KMS-11 (cell line): ENCODE measurements around the gene KRT3.

Experiments used
- H2AFZ ChIP-seq: fragments of 200-600 bp; sonication (generic); 2 replicates; pipeline ENCODE4 v1.6.1; 2016; ENCODE audit warnings: antibody characterized with exemption, mixed run types, low read depth
- H3K27ac ChIP-seq: fragments of 200-600 bp; sonication (generic); 2 replicates; pipeline ENCODE4 v1.6.1; 2016; ENCODE audit warnings: mild to moderate bottlenecking, mixed run types
- H3K27me3 ChIP-seq: fragments of 200-600 bp; sonication (generic); 2 replicates; pipeline ENCODE4 v1.6.1; 2017; ENCODE audit warnings: mild to moderate bottlenecking, low read depth, mixed run types, moderate library complexity; ENCODE audit not compliant: insufficient read depth
- H3K36me3 ChIP-seq: fragments of 200-600 bp; sonication (generic); 2 replicates; pipeline ENCODE4 v1.6.1; 2017; ENCODE audit warnings: mild to moderate bottlenecking, mixed run types; ENCODE audit not compliant: insufficient read depth
- H3K4me1 ChIP-seq: fragments of 200-600 bp; sonication (generic); 2 replicates; pipeline ENCODE4 v1.6.1; 2016; ENCODE audit warnings: mild to moderate bottlenecking, low read depth, mixed run types; ENCODE audit not compliant: poor library complexity, severe bottlenecking
- H3K4me2 ChIP-seq: fragments of 200-600 bp; sonication (generic); 2 replicates; pipeline ENCODE4 v1.7.0; 2016; ENCODE audit warnings: mild to moderate bottlenecking, mixed run types
- H3K4me3 ChIP-seq: fragments of 200-600 bp; sonication (generic); IDR thresholded peaks from 2 replicates; pipeline ENCODE4 v1.6.1; 2017; ENCODE audit warnings: low read depth, low read length, mixed read lengths; ENCODE audit not compliant: insufficient read depth
- H3K79me2 ChIP-seq: fragments of 200-600 bp; sonication (generic); 2 replicates; pipeline ENCODE4 v1.6.1; 2016; ENCODE audit warnings: low read depth, mixed run types; ENCODE audit not compliant: insufficient read depth
- H3K9ac ChIP-seq: fragments of 200-600 bp; sonication (generic); 2 replicates; pipeline ENCODE4 v1.6.1; 2016; ENCODE audit warnings: mild to moderate bottlenecking, mixed run types
- H4K20me1 ChIP-seq: fragments of 200-600 bp; sonication (generic); 2 replicates; pipeline ENCODE4 v1.6.1; 2016; ENCODE audit warnings: mild to moderate bottlenecking, mixed run types; ENCODE audit not compliant: insufficient read depth
- TF ChIP-seq, protein P1 (sequence below): fragments of 200-600 bp; sonication (generic); conservative IDR thresholded peaks from 2 replicates; pipeline ENCODE4 v1.6.1; 2017; ENCODE audit warnings: low read depth, mild to moderate bottlenecking, antibody characterized with exemption, low read length, moderate library complexity, mixed read lengths

KRT3 gene

DNA sequence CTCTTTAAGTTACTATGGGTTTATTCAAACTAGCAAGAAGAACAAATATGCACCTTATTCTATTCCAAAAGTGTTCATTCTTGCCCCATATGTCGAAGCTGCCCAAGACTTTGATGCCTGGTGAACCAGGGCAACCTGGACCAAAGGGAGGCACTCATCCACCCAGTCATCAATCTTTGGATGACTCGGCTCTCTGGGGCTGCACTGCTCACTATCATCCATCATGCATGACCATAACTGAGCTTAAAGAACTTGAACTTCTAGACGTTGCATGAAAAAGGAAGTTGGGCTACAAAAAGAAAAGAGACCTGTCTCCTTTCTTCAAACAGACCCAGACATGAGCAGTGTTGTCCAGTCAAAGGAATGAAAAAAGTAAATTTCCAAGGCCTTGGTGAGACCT, 16.8 kb upstream of the KRT3 start:
- H4K20me1 ChIP-seq: no peaks in the 10 kb centered on the region

GRCh38 chr12:52812073-52812400, 16.1 kb upstream of the KRT3 start:
- Histone ChIP-seq H3K4me1 (no peaks in the 10 kb centered on the region), H2AFZ (no peak overlapping the region), H3K36me3 (no peaks in the 10 kb centered on the region), H3K27ac (no peak overlapping the region), H3K79me2 (no peaks in the 10 kb centered on the region), H4K20me1 (no peaks in the 10 kb centered on the region), H3K4me3 (no peak overlapping the region), H3K4me2 (no peak overlapping the region), H3K27me3 (peaks cover 36% of the 10 kb centered on the region), H3K9ac (no peak overlapping the region)
- TF ChIP-seq, protein P1, sequence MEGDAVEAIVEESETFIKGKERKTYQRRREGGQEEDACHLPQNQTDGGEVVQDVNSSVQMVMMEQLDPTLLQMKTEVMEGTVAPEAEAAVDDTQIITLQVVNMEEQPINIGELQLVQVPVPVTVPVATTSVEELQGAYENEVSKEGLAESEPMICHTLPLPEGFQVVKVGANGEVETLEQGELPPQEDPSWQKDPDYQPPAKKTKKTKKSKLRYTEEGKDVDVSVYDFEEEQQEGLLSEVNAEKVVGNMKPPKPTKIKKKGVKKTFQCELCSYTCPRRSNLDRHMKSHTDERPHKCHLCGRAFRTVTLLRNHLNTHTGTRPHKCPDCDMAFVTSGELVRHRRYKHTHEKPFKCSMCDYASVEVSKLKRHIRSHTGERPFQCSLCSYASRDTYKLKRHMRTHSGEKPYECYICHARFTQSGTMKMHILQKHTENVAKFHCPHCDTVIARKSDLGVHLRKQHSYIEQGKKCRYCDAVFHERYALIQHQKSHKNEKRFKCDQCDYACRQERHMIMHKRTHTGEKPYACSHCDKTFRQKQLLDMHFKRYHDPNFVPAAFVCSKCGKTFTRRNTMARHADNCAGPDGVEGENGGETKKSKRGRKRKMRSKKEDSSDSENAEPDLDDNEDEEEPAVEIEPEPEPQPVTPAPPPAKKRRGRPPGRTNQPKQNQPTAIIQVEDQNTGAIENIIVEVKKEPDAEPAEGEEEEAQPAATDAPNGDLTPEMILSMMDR: no peak

More for the DNA sequence above, 16.8 kb upstream of the KRT3 start:
- no peak overlapping the region for H3K27ac ChIP-seq
- no peak overlapping the region for H2AFZ ChIP-seq
- H3K9ac ChIP-seq: no peak overlapping the region
- TF ChIP-seq, protein P1: no peak
- H3K27me3 ChIP-seq: peaks cover 42% of the 10 kb centered on the region
- H3K36me3 ChIP-seq: no peaks in the 10 kb centered on the region
- no peak overlapping the region for H3K4me3 ChIP-seq
- H3K4me1 ChIP-seq: no peaks in the 10 kb centered on the region
- no peak overlapping the region for H3K4me2 ChIP-seq
- no peaks in the 10 kb centered on the region for H3K79me2 ChIP-seq

DNA sequence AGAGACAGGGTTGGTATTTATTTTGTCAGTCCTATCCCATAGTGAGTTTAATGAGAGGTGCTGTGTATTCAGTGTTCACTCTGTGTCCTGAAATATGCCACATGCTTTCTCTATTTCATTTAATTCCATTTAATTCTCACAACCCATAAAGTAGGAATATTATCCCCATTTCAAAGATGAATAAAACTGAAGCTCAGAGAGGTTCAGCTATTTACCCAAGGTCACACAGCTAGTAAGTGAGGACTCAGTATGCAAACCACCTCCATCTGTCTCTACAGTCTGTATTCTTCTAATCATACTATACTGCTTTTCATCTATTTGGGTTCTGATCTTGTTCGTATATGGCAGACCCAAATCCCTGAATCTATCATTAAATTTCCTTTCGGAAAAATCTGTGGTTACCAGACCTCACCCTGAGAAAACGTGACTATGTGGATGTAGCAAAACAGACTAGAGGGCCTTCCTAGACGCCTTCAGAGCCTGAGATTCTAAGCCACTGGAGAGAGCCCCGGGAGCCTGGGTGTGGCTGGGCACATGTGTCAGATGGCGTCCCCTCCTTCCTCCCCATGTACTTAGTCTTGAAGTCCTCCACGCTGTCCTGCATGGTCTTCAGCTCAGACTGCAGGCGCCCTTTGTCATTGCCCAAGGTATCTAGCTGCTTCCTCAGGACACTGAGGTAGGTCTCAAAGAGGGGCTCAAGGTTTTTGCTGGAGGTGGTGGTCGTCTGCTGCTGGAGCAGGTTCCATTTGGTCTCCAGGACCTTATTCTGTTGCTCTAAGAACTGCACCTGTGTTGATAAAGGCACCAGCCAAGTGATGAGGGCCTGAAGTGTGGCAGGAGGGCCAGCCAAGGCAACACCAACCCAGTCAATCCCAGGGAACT, 15.5 kb upstream of the KRT3 start:
- Histone ChIP-seq H3K9ac (no peak overlapping the region), H3K27ac (no peak overlapping the region), H3K27me3 (peaks cover 36% of the 10 kb centered on the region), H2AFZ (no peak overlapping the region), H3K4me3 (no peak overlapping the region), H3K4me2 (no peak overlapping the region), H3K79me2 (no peaks in the 10 kb centered on the region), H4K20me1 (no peaks in the 10 kb centered on the region), H3K4me1 (no peaks in the 10 kb centered on the region), H3K36me3 (no peaks in the 10 kb centered on the region)
- TF ChIP-seq, protein P1: no peak

DNA sequence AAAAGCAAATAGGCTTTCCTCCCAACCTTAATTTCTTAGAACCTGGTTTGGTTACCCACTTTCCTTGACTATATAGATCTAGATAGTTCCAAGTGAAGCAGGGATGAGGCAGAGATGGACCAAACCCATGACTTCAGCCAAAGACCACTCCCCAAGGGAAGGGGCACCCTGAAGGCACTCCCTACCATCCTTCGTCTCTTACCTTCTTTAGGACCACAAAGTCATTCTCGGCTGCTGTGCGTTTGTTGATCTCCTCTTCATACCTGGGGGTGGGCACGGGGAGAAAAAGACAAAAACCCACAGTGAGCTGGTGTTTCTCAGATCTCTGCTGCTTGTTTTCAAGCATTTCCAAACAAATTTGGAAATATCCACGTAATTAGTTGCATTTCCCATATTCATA, 14.6 kb upstream of the KRT3 start:
- Histone ChIP-seq H3K27ac (no peak overlapping the region), H2AFZ (no peak overlapping the region), H3K4me3 (no peak overlapping the region), H3K4me1 (no peaks in the 10 kb centered on the region), H3K9ac (no peak overlapping the region), H3K27me3 (peaks cover 31% of the 10 kb centered on the region), H3K4me2 (no peak overlapping the region), H4K20me1 (no peaks in the 10 kb centered on the region), H3K79me2 (no peaks in the 10 kb centered on the region), H3K36me3 (no peaks in the 10 kb centered on the region)
- TF ChIP-seq, protein P1: no peak
